ENCODE measurements around the gene ZFHX3. TPM values are rescaled to one million over a fixed set of nuclear protein-coding genes. Genes with fewer than 3 reads are reported as not detected.

ZFHX3 gene
- total and polyA plus RNA-seq, 4 donors = 1.5 to 5.9 (median 3.0) TPM

DNA sequence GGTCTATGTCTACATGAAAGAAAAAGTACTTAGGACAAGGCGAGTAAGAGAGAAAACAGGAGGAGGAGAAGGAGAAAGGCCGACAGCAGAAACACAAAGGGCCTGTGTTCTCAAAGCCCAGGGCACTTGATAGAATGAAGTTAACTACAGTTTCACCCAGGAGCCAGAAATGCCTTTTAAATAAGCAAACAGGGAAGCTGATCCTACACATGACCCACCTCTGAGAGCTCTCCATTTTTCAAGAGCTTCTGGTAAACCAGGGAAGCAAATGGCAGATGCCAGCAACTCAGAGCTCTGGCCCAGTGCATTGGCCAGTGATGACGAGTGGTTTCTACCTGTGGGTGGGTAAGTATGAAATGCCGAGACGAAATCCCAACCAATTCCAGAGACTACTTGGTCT is 163.4 kb downstream of the ZFHX3 start:
- no peak overlapping the region for H3K27ac ChIP-seq (ENCODE audit: low read depth in 1 of 2, low read length in 2 of 2)
- TF ChIP-seq, protein P1, sequence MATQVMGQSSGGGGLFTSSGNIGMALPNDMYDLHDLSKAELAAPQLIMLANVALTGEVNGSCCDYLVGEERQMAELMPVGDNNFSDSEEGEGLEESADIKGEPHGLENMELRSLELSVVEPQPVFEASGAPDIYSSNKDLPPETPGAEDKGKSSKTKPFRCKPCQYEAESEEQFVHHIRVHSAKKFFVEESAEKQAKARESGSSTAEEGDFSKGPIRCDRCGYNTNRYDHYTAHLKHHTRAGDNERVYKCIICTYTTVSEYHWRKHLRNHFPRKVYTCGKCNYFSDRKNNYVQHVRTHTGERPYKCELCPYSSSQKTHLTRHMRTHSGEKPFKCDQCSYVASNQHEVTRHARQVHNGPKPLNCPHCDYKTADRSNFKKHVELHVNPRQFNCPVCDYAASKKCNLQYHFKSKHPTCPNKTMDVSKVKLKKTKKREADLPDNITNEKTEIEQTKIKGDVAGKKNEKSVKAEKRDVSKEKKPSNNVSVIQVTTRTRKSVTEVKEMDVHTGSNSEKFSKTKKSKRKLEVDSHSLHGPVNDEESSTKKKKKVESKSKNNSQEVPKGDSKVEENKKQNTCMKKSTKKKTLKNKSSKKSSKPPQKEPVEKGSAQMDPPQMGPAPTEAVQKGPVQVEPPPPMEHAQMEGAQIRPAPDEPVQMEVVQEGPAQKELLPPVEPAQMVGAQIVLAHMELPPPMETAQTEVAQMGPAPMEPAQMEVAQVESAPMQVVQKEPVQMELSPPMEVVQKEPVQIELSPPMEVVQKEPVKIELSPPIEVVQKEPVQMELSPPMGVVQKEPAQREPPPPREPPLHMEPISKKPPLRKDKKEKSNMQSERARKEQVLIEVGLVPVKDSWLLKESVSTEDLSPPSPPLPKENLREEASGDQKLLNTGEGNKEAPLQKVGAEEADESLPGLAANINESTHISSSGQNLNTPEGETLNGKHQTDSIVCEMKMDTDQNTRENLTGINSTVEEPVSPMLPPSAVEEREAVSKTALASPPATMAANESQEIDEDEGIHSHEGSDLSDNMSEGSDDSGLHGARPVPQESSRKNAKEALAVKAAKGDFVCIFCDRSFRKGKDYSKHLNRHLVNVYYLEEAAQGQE (IDR thresholded peaks at IDR 0.05) = no peak
- TF ChIP-seq TAF1 (conservative IDR thresholded peaks at IDR 0.05) = no peak
- no peak for TF ChIP-seq SP1 (IDR thresholded peaks at IDR 0.05)
- TF ChIP-seq YY1 (IDR thresholded peaks at IDR 0.05) = no peak
- TF ChIP-seq, protein P2, sequence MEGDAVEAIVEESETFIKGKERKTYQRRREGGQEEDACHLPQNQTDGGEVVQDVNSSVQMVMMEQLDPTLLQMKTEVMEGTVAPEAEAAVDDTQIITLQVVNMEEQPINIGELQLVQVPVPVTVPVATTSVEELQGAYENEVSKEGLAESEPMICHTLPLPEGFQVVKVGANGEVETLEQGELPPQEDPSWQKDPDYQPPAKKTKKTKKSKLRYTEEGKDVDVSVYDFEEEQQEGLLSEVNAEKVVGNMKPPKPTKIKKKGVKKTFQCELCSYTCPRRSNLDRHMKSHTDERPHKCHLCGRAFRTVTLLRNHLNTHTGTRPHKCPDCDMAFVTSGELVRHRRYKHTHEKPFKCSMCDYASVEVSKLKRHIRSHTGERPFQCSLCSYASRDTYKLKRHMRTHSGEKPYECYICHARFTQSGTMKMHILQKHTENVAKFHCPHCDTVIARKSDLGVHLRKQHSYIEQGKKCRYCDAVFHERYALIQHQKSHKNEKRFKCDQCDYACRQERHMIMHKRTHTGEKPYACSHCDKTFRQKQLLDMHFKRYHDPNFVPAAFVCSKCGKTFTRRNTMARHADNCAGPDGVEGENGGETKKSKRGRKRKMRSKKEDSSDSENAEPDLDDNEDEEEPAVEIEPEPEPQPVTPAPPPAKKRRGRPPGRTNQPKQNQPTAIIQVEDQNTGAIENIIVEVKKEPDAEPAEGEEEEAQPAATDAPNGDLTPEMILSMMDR (IDR thresholded peaks at IDR 0.05; ENCODE audit: low read depth, low read length, missing input control) = no peak
- TF ChIP-seq EGR1 (IDR thresholded peaks at IDR 0.05; ENCODE audit: low read depth in 2 of 2) = no peak
- no peak for TF ChIP-seq RAD21 (IDR thresholded peaks at IDR 0.05)
- no peak for TF ChIP-seq HNF4G (IDR thresholded peaks at IDR 0.05)
- TF ChIP-seq, protein P3, sequence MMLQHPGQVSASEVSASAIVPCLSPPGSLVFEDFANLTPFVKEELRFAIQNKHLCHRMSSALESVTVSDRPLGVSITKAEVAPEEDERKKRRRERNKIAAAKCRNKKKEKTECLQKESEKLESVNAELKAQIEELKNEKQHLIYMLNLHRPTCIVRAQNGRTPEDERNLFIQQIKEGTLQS (IDR thresholded peaks at IDR 0.05) = no peak
- TF ChIP-seq NR2F2 (IDR thresholded peaks at IDR 0.05) = no peak
- TF ChIP-seq RXRA (IDR thresholded peaks at IDR 0.05) = no peak
- no peak for TF ChIP-seq FOXA2 (IDR thresholded peaks at IDR 0.05)
- no peak for DNase-seq (ENCODE audit: low spot score)

DNA sequence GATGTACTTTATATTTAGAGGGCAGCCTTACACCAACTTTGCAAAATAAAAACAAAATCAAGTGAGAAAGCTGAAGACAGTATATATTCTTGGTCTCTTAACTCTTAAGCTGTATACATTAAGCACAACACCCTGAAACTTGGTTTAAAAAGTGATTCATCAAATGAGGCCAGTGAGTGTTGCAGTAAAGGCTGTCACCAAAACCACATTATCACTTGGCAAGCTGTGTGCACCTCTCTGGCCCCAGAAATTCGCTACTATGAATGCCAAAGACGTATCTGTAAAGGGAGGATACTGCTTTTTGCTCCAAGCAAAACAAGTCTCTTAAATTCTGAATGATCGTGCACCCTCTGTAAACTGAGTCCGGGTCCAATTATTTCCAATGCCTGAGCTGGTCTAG is 163.9 kb downstream of the ZFHX3 start:
- H3K9ac ChIP-seq (ENCODE audit: low read depth in 1 of 2, low read length in 2 of 2) = no peak overlapping the region
- H3K9me3 ChIP-seq (ENCODE audit: control insufficient read depth in 4 of 4, low read length in 3 of 4) = no peaks in the 10 kb centered on the region
- H3K27me3 ChIP-seq (ENCODE audit: control insufficient read depth in 4 of 4, insufficient read depth in 4 of 4, low read length in 3 of 4) = no peaks in the 10 kb centered on the region
- peaks cover 0 to 36% (median 7%) of the 10 kb centered on the region in 4 donors for H3K36me3 ChIP-seq (ENCODE audit: control insufficient read depth in 4 of 4, insufficient read depth in 3 of 4, low read depth in 1 of 4, low read length in 3 of 4)
- no peak overlapping the region for H3K4me3 ChIP-seq (ENCODE audit: low read depth in 1 of 3, low read length in 3 of 3)
- no peak overlapping the region for H3K27ac ChIP-seq (ENCODE audit: low read depth in 1 of 2, low read length in 2 of 2)
- H3K4me1 ChIP-seq (ENCODE audit: control insufficient read depth in 4 of 4, insufficient read depth in 4 of 4, low read length in 3 of 4) = no peaks in the 10 kb centered on the region
- WGBS = 89% methylated on average over 4 of the region's 4 CpGs
- TF ChIP-seq, protein P4, sequence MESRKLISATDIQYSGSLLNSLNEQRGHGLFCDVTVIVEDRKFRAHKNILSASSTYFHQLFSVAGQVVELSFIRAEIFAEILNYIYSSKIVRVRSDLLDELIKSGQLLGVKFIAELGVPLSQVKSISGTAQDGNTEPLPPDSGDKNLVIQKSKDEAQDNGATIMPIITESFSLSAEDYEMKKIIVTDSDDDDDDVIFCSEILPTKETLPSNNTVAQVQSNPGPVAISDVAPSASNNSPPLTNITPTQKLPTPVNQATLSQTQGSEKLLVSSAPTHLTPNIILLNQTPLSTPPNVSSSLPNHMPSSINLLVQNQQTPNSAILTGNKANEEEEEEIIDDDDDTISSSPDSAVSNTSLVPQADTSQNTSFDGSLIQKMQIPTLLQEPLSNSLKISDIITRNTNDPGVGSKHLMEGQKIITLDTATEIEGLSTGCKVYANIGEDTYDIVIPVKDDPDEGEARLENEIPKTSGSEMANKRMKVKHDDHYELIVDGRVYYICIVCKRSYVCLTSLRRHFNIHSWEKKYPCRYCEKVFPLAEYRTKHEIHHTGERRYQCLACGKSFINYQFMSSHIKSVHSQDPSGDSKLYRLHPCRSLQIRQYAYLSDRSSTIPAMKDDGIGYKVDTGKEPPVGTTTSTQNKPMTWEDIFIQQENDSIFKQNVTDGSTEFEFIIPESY (IDR thresholded peaks at IDR 0.05) = no peak
- TF ChIP-seq, protein P3 (IDR thresholded peaks at IDR 0.05) = no peak
- TF ChIP-seq SP1 (IDR thresholded peaks at IDR 0.05) = no peak
- no peak for DNase-seq (ENCODE audit: low spot score)

More for the DNA sequence above, 163.4 kb downstream of the ZFHX3 start:
- WGBS = 91% methylated on average over 5 of the region's 5 CpGs
- Histone ChIP-seq H3K9me3 (ENCODE audit: control insufficient read depth in 4 of 4, low read length in 3 of 4) (no peaks in the 10 kb centered on the region), H3K9ac (ENCODE audit: low read depth in 1 of 2, low read length in 2 of 2) (no peak overlapping the region), H3K27me3 (ENCODE audit: control insufficient read depth in 4 of 4, insufficient read depth in 4 of 4, low read length in 3 of 4) (no peaks in the 10 kb centered on the region), H3K36me3 (ENCODE audit: control insufficient read depth in 4 of 4, insufficient read depth in 3 of 4, low read depth in 1 of 4, low read length in 3 of 4) (peaks cover under 1 to 38% (median 7%) of the 10 kb centered on the region in 4 donors), H3K4me3 (ENCODE audit: low read depth in 1 of 3, low read length in 3 of 3) (no peak overlapping the region), H3K4me1 (ENCODE audit: control insufficient read depth in 4 of 4, insufficient read depth in 4 of 4, low read length in 3 of 4) (no peaks in the 10 kb centered on the region)

All from liver (tissue), 9 donors.